HFF-Myc (cell line): ENCODE measurements around the gene CUL1.

ENCODE experiments used
- DNase-seq: peaks from one replicate; pipeline ENCODE4 v3.0.0-alpha.2; 2011; ENCODE audit warnings: low read depth; ENCODE audit errors: extremely low read depth
- H3K4me3 ChIP-seq: replicated peaks from 2 replicates; pipeline ENCODE4 v1.5.1; 2011; ENCODE audit warnings: low read depth, mild to moderate bottlenecking, control low read depth, low read length
- TF ChIP-seq, protein P1 (sequence below): IDR thresholded peaks from 2 replicates; pipeline ENCODE4 v1.5.1; 2012; ENCODE audit warnings: mild to moderate bottlenecking, low read depth, low read length, control low read depth; ENCODE audit errors: missing control alignments

The CUL1 gene

DNA sequence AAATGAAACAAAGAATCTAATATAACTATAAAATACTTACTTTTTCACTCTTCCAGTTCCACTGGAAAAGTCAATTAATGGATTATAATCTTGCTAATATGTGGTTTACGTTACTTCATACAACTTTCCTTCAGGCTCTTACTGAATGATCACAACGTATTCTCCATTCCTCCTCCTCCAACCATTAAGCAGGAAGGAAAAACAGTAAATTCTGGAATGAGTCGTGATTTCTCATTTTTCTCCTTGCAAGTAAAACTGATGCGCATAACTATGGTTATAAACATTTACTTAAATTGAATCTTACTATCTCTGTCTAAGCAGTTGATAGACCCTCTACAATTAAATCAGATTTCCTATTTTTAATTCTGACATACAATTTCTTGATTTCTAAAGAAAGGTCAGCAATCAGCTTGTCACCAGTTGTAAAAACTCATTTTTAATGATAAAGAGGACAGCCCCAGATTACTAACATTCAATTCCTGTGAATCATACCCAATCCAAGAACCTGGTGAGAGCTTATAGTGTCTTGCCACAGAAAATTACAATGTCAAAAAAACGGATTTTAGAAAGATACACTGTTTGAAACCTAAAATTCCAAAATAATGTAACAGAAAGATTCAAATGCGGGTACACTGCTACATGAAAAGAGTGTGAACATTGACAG is 121.1 kb downstream of the CUL1 start:
- no peak overlapping the region for H3K4me3 ChIP-seq
- DNase-seq: no peak
- TF ChIP-seq, protein P1, sequence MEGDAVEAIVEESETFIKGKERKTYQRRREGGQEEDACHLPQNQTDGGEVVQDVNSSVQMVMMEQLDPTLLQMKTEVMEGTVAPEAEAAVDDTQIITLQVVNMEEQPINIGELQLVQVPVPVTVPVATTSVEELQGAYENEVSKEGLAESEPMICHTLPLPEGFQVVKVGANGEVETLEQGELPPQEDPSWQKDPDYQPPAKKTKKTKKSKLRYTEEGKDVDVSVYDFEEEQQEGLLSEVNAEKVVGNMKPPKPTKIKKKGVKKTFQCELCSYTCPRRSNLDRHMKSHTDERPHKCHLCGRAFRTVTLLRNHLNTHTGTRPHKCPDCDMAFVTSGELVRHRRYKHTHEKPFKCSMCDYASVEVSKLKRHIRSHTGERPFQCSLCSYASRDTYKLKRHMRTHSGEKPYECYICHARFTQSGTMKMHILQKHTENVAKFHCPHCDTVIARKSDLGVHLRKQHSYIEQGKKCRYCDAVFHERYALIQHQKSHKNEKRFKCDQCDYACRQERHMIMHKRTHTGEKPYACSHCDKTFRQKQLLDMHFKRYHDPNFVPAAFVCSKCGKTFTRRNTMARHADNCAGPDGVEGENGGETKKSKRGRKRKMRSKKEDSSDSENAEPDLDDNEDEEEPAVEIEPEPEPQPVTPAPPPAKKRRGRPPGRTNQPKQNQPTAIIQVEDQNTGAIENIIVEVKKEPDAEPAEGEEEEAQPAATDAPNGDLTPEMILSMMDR: no peak

DNA sequence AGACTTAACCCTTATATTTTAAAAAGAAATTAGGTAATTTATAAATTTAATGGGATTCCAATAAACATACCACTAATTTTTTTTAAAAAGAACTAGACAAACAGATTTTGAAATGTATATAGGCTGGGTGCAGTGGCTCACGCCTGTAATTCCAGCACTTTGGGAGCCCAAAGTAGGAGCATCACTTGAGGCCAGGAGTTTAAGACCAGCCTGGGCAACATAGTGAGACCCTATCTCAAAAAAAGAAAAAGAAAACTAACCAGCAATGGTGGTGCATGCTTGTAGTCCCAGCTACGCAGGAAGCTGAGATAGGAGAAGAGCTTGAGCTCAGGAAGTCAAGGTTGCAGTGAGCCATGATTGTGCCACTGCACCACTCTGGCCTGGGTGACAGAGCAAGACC is 122.7 kb downstream of the CUL1 start:
- TF ChIP-seq, protein P1: no peak
- no peak for DNase-seq
- H3K4me3 ChIP-seq: no peak overlapping the region

GRCh38 chr7:148824864-148825263 is 126.2 kb downstream of the CUL1 start:
- TF ChIP-seq, protein P1: no peak
- DNase-seq: no peak
- no peak overlapping the region for H3K4me3 ChIP-seq

- no peak for DNase-seq
- TF ChIP-seq, protein P1: no peak
- H3K4me3 ChIP-seq: no peak overlapping the region
Measured at GRCh38 chr7:148825338-148825737, 126.6 kb downstream of the CUL1 start.

DNA sequence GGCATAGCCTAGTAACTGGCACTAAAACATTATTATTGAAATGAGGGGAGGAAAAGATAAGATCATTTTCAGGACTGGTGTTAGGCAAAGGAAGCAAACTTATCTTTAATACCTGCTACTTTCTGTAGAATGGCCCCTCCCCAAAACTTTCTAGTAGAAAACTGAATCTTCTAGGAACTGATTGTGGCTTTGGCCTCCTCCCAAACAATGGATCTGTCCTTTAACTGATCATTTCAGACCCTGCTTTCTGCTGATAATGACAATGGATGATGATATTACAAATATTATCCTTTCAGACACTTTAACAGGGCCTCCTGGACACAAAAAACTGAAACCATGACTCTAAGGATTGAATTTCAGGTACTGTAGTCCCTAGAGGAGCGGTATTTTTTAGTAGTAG is 130.3 kb downstream of the CUL1 start:
- H3K4me3 ChIP-seq: no peak overlapping the region
- DNase-seq: no peak
- TF ChIP-seq, protein P1: no peak

DNA sequence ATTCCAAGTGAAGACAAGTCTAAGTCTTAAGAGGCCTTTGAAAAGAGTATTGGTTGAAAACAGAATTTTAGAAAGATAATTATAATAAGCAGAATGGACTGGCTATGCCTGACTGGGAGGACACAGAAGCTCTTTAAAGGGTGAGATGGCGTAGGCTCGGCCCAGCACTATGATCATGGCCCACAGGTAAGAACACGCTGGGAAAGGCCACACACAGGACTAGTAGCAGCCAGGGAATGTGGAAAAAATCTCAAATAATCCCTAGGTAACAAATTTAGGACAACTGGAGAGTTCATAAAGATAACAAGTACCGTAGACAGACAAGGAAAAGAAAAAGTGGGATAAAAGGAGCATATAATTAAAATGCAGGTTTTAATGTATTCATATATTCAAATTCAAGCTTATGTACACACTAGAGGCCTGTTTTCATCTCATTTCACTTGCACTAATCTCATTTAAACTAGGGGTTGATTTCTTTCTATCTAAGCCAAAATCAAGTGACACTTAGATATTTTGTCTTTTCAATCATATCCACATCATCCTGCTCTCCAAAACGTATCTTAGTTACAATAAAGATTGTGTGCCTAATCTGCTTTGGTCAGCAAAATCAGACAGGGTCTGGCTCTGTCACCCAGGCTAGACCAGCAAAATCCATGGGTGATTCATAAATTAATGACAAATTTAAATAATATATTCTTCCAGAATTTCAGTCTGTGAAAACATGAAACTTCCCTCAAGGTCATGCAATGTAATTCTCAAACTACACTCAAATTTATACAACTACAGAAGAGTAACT is 132.4 kb downstream of the CUL1 start:
- TF ChIP-seq, protein P1: no peak
- no peak for DNase-seq
- H3K4me3 ChIP-seq: no peak overlapping the region

- no peak overlapping the region for H3K4me3 ChIP-seq
- DNase-seq: no peak
- TF ChIP-seq, protein P1: no peak
Measured at GRCh38 chr7:148831782-148832181, 133.1 kb downstream of the CUL1 start.
